ENCODE data around the gene PAGE4.

PAGE4 gene

DNA sequence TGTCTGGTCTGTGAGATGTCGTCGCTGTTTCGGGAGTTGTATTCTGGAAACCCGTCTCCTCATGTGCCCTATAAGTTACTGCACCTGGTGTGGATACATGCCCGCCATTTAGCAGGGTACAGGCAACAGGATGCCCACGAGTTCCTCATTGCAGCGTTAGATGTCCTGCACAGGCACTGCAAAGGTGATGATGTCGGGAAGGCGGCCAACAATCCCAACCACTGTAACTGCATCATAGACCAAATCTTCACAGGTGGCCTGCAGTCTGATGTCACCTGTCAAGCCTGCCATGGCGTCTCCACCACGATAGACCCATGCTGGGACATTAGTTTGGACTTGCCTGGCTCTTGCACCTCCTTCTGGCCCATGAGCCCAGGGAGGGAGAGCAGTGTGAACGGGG is 51.6 kb downstream of the PAGE4 start:
- TF ChIP-seq, protein P1, sequence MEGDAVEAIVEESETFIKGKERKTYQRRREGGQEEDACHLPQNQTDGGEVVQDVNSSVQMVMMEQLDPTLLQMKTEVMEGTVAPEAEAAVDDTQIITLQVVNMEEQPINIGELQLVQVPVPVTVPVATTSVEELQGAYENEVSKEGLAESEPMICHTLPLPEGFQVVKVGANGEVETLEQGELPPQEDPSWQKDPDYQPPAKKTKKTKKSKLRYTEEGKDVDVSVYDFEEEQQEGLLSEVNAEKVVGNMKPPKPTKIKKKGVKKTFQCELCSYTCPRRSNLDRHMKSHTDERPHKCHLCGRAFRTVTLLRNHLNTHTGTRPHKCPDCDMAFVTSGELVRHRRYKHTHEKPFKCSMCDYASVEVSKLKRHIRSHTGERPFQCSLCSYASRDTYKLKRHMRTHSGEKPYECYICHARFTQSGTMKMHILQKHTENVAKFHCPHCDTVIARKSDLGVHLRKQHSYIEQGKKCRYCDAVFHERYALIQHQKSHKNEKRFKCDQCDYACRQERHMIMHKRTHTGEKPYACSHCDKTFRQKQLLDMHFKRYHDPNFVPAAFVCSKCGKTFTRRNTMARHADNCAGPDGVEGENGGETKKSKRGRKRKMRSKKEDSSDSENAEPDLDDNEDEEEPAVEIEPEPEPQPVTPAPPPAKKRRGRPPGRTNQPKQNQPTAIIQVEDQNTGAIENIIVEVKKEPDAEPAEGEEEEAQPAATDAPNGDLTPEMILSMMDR (IDR thresholded peaks at IDR 0.05): no peak
- TF ChIP-seq ZFX (IDR thresholded peaks at IDR 0.05; ENCODE audit: borderline replicate concordance): no peak
- H3K27ac ChIP-seq: no peak overlapping the region
